SK-N-SH (cell line): ENCODE measurements around the gene NFKB2.
A peak's percentile ranks its signal among the peaks of the same experiment; 100 is the strongest.

Experiments used
- EZH2phosphoT487 ChIP-seq: fragments of 200-600 bp; sonication (generic); IDR thresholded peaks from 2 replicates; pipeline ENCODE4 v1.6.1; 2017; ENCODE audit warnings: low read depth, mixed run types, mild to moderate bottlenecking, antibody characterized with exemption, moderate library complexity, borderline replicate concordance
- MXI1 ChIP-seq: IDR thresholded peaks from 2 replicates; pipeline ENCODE4 v1.6.1; 2012; ENCODE audit warnings: mild to moderate bottlenecking, low read depth, low read length, improper control_type of control experiment
- SIN3A ChIP-seq: IDR thresholded peaks from 2 replicates; pipeline ENCODE4 v1.6.1; 2012; ENCODE audit warnings: low read depth, mild to moderate bottlenecking, low read length, moderate library complexity, borderline replicate concordance
- USF1 ChIP-seq: IDR thresholded peaks from 2 replicates; pipeline ENCODE4 v1.4.0; 2012; ENCODE audit warnings: low read depth, borderline replicate concordance

- TF ChIP-seq MXI1 (peak; percentile 96), SIN3A (peak; percentile 26; the same call in 1 of the 2 replicates), EZH2phosphoT487 (no peak), USF1 (no peak)
These were observed 55.0 kb downstream of the NFKB2 start for GRCh38 chr10:102450374-102451104.
